LNCaP clone FGC (cell line): ENCODE measurements around the gene TLN1.
A peak's percentile ranks its signal among the peaks of the same experiment; 100 is the strongest.

Source experiments
- DNase-seq: peaks from one replicate; pipeline ENCODE4 v3.0.0-alpha.2; 2011; ENCODE audit warnings: low read depth
- H3K4me3 ChIP-seq: 2 replicates; pipeline ENCODE4 v1.5.1; 2011; ENCODE audit warnings: mild to moderate bottlenecking, low read depth, low read length, control low read depth
- CTCF ChIP-seq: IDR thresholded peaks from 2 replicates; pipeline ENCODE4 v1.5.1; 2012; ENCODE audit warnings: mild to moderate bottlenecking; ENCODE audit not compliant: control insufficient read depth, insufficient read depth; ENCODE audit errors: extremely low read depth

TLN1 gene

GRCh38 chr9:35756275-35757225, 24.6 kb upstream of the TLN1 start:
- no peak overlapping the region for H3K4me3 ChIP-seq
- no peak for TF ChIP-seq CTCF
- no peak for DNase-seq

GRCh38 chr9:35755071-35755470, 23.1 kb upstream of the TLN1 start:
- no peak overlapping the region for H3K4me3 ChIP-seq
- no peak for TF ChIP-seq CTCF
- DNase-seq, result no peak

DNA sequence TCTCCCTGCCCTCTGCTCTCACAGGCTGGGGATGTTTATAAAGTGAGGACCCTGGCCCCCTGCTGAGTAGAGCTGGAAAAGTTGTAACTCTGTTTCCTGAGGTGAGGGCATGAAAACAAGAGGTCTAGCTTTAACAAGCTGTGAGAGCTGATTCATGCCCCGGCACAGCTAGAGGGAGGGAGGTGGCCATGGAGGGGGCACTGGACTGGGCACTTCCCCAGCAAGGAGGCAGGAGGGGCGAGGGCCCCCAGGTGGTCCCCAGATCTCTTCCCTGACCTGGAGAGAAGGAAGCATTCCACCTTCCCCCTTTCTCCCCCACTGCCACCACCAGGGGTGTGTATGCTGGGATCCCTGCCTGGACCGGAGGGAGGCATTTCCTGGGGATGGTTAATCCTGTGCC, 22.3 kb upstream of the TLN1 start, which contains the start of gene MSMP:
Gene MSMP (minus strand): TSS at position 13 of the 400 bp plus-strand sequence. CDS start 147 bp downstream, outside the sequence.
- DNase-seq, result no peak
- TF ChIP-seq CTCF, result no peak
- no peak within 1 kb of the TSS for H3K4me3 ChIP-seq

- no peak for TF ChIP-seq CTCF
- no peak for DNase-seq
- H3K4me3 ChIP-seq, result no peak overlapping the region
These were observed 21.5 kb upstream of the TLN1 start for GRCh38 chr9:35753466-35753865.

DNA sequence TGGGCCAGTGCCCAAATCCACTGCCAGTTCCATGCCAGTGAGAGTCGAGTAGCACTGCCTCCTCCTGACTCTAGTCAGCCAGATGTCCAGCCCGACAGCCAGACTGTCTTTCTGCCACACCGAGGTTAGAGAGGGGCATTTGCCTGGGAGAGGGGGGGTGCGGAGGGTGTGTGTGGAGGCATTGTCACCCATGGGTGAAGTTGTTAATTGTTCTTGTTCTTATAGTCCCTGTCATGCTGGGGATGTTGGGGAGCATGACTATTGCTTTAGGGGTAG, 18.2 kb upstream of the TLN1 start:
- DNase-seq, result no peak
- H3K4me3 ChIP-seq, result peak overlapping the region; percentile 79
- TF ChIP-seq CTCF, result no peak

DNA sequence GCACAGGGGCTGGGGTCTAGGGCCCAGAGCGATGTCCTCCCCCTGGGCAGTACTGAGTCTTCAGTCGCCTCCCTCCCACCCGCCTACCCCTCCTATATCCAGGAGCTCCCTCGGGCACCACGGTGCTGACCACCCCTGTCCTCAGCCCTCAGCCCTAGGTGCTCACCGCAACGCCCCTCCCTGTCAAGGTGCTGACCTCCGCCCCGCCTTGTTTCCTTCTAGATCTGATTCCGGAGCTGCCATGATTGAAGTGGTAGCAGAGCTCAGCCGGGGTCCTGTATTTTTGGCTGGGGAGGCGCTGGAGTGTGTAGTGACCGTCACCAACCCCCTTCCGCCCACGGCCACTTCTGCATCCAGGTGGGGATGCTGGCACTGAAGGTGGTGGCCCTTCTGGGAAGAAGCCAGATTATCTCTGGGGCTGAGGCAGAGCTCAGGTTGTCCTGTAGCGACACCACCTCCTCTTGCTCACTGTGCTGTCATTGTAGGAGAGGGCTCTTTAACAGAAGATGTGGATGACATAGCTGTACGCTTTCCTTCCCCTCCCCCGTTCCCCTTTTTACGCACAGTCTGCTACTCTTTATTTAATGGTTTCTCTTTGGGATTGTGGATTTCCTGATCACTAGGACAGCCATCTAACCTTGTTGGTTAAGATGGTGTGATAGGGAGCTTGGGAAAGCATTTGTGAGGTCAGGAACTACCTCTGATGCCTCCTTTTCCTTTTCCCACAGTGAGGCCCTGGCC, 17.7 kb upstream of the TLN1 start:
- DNase-seq, result no peak
- peak; percentile 11; the same call in 1 of the 2 replicates for TF ChIP-seq CTCF
- peak overlapping the region; percentile 79 for H3K4me3 ChIP-seq
